NCI-H146 (cell line): ENCODE results near the gene AIG1.

Experiments used
- DNase-seq: peaks from one replicate; lab custom pipeline; 2025; lab: John Stamatoyannopoulos, UW

The AIG1 gene

DNA sequence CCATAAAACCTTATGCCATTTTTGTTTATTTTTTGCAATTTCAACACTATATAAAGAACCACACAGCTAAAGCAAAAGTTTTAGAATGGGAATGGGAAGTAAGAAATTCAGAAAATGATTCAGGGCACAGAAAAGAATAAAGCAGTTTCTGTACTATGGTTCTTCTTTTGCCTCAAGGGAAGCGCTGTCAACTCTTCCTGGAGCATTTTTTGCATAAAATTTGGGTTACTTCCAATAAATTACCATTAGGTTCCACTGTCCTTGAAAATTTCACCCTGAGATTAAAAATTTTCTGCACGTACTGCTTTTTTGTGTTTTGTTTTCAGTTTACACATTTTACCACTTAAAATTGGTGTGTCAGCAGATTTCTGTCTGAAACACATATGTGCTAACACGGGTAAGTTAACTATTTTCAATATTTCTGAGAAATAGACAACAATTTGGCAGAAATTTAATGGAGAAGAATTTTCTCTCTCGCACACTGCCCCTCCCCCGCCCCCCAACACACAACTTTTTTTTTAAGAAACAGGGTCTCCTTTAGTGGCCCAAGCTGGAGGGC, 310.2 kb downstream of the AIG1 start:
- no peak for DNase-seq

DNA sequence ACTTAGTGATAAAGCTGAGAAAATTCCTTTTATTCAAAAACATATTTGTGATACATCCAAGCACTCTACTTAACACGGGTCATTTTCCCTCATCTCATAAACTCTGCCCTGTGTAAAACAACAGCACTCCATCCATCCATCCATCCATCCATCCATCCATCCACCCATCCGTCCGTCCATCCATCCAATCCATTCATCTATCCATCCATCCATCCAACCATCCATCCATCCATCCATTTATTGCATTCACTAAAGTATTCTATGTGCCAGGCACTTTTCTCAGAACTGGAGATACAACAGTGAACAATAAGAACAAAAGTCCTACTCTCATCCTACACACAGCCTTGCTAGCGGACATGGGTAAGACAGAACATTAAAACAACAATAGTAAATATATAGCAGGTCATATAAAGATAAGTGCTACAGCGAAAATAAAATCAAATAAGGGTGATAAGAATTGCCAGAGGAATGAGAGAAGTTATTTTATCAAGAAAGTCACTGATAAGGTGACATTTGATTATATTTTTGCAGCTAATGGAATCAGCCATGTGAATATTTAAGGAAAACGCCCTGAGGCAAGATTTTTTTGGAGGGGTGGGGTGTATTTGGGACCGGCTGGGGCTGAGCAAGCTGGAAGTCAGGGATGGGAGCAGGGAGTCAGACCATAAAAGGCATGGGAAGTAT, 311.7 kb downstream of the AIG1 start:
- DNase-seq, result no peak

GRCh38 chr6:143374014-143374413, 313.3 kb downstream of the AIG1 start:
- DNase-seq, result no peak

GRCh38 chr6:143375022-143375585, 314.4 kb downstream of the AIG1 start:
- DNase-seq, result no peak

- DNase-seq, result no peak
These were observed 315.7 kb downstream of the AIG1 start for GRCh38 chr6:143376375-143376774.

- no peak for DNase-seq
These were observed 316.2 kb downstream of the AIG1 start for GRCh38 chr6:143376861-143377260.

DNA sequence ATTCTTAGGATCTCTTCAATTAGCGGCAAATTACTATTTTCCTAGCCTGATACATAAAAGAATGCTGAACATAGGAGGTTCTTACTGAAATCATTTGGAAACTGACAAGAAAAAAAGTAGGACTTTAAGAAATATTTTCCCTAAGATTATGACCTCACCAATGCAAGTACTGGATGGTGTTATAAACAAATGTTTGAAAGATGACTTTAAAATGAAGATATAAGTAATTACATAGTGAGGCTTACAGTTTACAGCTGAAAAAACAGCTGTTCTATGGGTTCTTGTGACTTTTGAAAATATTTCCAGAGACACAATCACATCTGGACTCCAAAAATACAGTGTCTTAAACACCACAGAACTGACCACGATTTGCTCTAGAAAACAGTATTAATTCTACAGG, 324.9 kb downstream of the AIG1 start:
- DNase-seq, result no peak

- no peak for DNase-seq
These were observed 329.6 kb downstream of the AIG1 start for GRCh38 chr6:143390278-143390677.
